B cell (primary cell): ENCODE measurements around the gene PTPRG. TPM values are rescaled to one million over a fixed set of nuclear protein-coding genes. Genes with fewer than 3 reads are reported as not detected.

Experiments used
- ATAC-seq: fragments of 200-7000 bp; cut with Tn5 transposase; one replicate; pipeline ENCODE4 v1.10.0; 2021; ENCODE audit warnings: low read depth, mild to moderate bottlenecking, moderate number of reproducible peaks, moderate library complexity
- CTCF ChIA-PET: fragments of 350-600 bp; sonication (Branson Sonifier 250); formaldehyde crosslinking; loops from one replicate; lab custom pipeline; 2021; ENCODE audit warnings: antibody characterized with exemption, inconsistent platforms; lab: Charles Lee
- POLR2A ChIA-PET: fragments of 350-600 bp; sonication (Branson Sonifier 250); formaldehyde crosslinking; loops from one replicate; lab custom pipeline; 2021; ENCODE audit warnings: antibody characterized with exemption; lab: Charles Lee
- DNase-seq: peaks from one replicate; pipeline ENCODE4 v3.0.0; 2013
- H2AFZ ChIP-seq: 2 replicates; pipeline ENCODE4 v1.6.1; 2012; ENCODE audit warnings: mild to moderate bottlenecking, low read depth, low read length; ENCODE audit not compliant: insufficient read depth, poor library complexity, severe bottlenecking
- H3K27ac ChIP-seq, 2 donors: 1 replicate in 1 of 2; 2 replicates in 1 of 2; pipeline ENCODE4 v1.5.1; 2012 to 2013; ENCODE audit warnings: low read length in 2 of 2, mild to moderate bottlenecking in 2 of 2, moderate library complexity in 1 of 2
- H3K27me3 ChIP-seq, 4 experiments: fragments of 200-600 bp in 1 of 4; sonication (generic) in 1 of 4; replicated peaks in 1 of 4; 1 replicate in 2 of 4; 2 replicates in 2 of 4; pipeline versions ENCODE4 v1.6.1 to v1.7.0; 2013 to 2016; ENCODE audit warnings: low read length in 3 of 4, mild to moderate bottlenecking in 2 of 4, mixed read lengths in 1 of 4, moderate library complexity in 1 of 4; ENCODE audit not compliant: insufficient read depth in 4 of 4, control insufficient read depth in 3 of 4; ENCODE audit errors: control extremely low read depth in 1 of 4
- H3K36me3 ChIP-seq, 2 experiments: replicated peaks in 1 of 2; 1 replicate in 1 of 2; 2 replicates in 1 of 2; pipeline versions ENCODE4 v1.6.1 to v1.7.1; 2013; ENCODE audit warnings: low read length in 1 of 2; ENCODE audit not compliant: insufficient read depth in 2 of 2, control insufficient read depth in 1 of 2; ENCODE audit errors: control extremely low read depth in 1 of 2, extremely low read depth in 1 of 2
- H3K4me1 ChIP-seq, 2 donors: fragments of 200-600 bp in 1 of 2; sonication (generic) in 1 of 2; 1 replicate in 1 of 2; 2 replicates in 1 of 2; pipeline versions ENCODE4 v1.5.1 to v1.6.1; 2013 to 2017; ENCODE audit warnings: low read length in 2 of 2; ENCODE audit not compliant: control insufficient read depth in 2 of 2, insufficient read depth in 2 of 2
- H3K4me2 ChIP-seq: replicated peaks from 2 replicates; pipeline ENCODE3; 2012; ENCODE audit warnings: mild to moderate bottlenecking, low read depth, low read length; ENCODE audit not compliant: poor library complexity, severe bottlenecking
- H3K4me3 ChIP-seq, 5 experiments: fragments of 200-600 bp in 1 of 5; sonication (generic) in 1 of 5; 1 replicate in 3 of 5; 2 replicates in 2 of 5; pipeline versions ENCODE4 v1.5.1 to v1.7.0; 2011 to 2016; ENCODE audit warnings: low read length in 4 of 5, mild to moderate bottlenecking in 4 of 5, low read depth in 2 of 5, control low read depth in 1 of 5, moderate library complexity in 1 of 5; ENCODE audit not compliant: insufficient read depth in 1 of 5; ENCODE audit errors: control extremely low read depth in 1 of 5, extremely low read depth in 1 of 5
- H3K79me2 ChIP-seq: fragments of 200-600 bp; sonication (generic); one replicate; pipeline ENCODE4 v1.6.0; 2016; ENCODE audit warnings: low read length; ENCODE audit not compliant: control insufficient read depth, insufficient read depth
- H3K9ac ChIP-seq: fragments of 200-600 bp; sonication (generic); 2 replicates; pipeline ENCODE4 v1.6.1; 2017; ENCODE audit warnings: mild to moderate bottlenecking, low read length, moderate library complexity
- H3K9me3 ChIP-seq, 3 donors: one replicate each; pipeline versions ENCODE4 v1.6.1 to v1.7.1; 2013; ENCODE audit warnings: low read length in 2 of 3; ENCODE audit not compliant: control insufficient read depth in 2 of 3, insufficient read depth in 1 of 3; ENCODE audit errors: control extremely low read depth in 1 of 3
- H4K20me1 ChIP-seq: 2 replicates; pipeline ENCODE4 v1.6.0; 2012; ENCODE audit warnings: mild to moderate bottlenecking, low read length; ENCODE audit not compliant: insufficient read depth, control insufficient read depth, poor library complexity, severe bottlenecking
- H3K27ac Mint-ChIP-seq: one replicate; pipeline ENCODE4 v1.8.0; 2021; ENCODE audit warnings: mixed read lengths
- H3K27me3 Mint-ChIP-seq: one replicate; pipeline ENCODE4 v1.8.0; 2021; ENCODE audit warnings: mixed read lengths
- H3K4me1 Mint-ChIP-seq: one replicate; pipeline ENCODE4 v1.8.0; 2021; ENCODE audit warnings: mixed read lengths
- H3K4me3 Mint-ChIP-seq: one replicate; pipeline ENCODE4 v1.8.0; 2021; ENCODE audit warnings: mixed read lengths
- H3K9me3 Mint-ChIP-seq: one replicate; pipeline ENCODE4 v1.8.0; 2022; ENCODE audit warnings: mixed read lengths; ENCODE audit not compliant: insufficient read depth
- EZH2 ChIP-seq: IDR thresholded peaks from 2 replicates; pipeline ENCODE4 v1.6.1; 2012; ENCODE audit warnings: borderline replicate concordance, low read depth, mild to moderate bottlenecking, moderate library complexity, low read length; ENCODE audit not compliant: insufficient read depth, poor library complexity, severe bottlenecking
- WGBS: methylation state at CpG from one replicate; pipeline ENCODE4 v1.1.5; 2013; ENCODE audit warnings: missing lambda C conversion rate; ENCODE audit not compliant: insufficient coverage; 5-methylcytosine and 5-hydroxymethylcytosine counted together
- intact Hi-C: fragments of 100-400 bp; cut with micrococcal nuclease; formaldehyde crosslinking; loops from one replicate; pipeline ENCODE4 v1.10.0; 2022
- polyA plus RNA-seq: library from polyadenylated mRNA; depleted of rRNA; stranded (reverse); fragments of >200 nt; gene quantifications from 2 replicates; pipeline ENCODE4 v1.2.3, GENCODE V29; 2012
- total RNA-seq, 2 donors: library from RNA; stranded (reverse); fragments of 120-200 nt in 1 of 2; gene quantifications; 1 replicate in 1 of 2; 2 replicates in 1 of 2; pipeline versions ENCODE4 v1.2.3 to v1.2.4, GENCODE V29; 2013 to 2022
- TF ChIP-seq, protein P1 (sequence below): fragments of 200-600 bp; IDR thresholded peaks from one replicate; pipeline ENCODE4 v1.8.0; 2022; ENCODE audit warnings: antibody characterized with exemption, mild to moderate bottlenecking

Gene PTPRG
- total and polyA plus RNA-seq, 2 donors (not counting 1 experiment from before 2014, with no cell fraction given) = 0.12 to 1.3 TPM

DNA sequence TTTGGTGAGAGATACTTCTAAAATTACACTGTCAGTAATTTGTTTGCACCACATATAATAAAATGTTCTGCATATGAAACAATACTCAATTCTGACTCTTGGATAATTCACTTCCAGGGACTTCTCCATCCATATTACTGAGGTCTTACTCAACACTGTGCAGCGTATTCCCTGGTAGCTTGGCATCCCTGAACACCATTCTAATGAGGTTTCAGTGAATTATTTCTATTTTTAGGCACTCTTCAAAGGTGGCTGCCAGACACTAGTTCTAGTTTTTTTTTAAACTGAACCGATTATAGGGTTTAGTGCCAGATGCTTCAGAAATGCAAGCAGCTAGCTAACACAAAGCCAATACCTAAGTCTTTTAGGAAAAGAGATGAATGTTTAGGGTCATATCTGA is 528.7 kb downstream of the PTPRG start:
- Histone ChIP-seq H3K36me3 (no peaks in the 10 kb centered on the region), H2AFZ (no peak overlapping the region), H3K9ac (no peak overlapping the region), H3K4me2 (no peak overlapping the region), H3K27ac (no peak overlapping the region), H3K4me3 (no peak overlapping the region), H3K9me3 (peaks cover 0 to 2% (median 0%) of the 10 kb centered on the region in 3 donors), H3K4me1 (no peaks in the 10 kb centered on the region), H3K79me2 (no peaks in the 10 kb centered on the region), H4K20me1 (no peaks in the 10 kb centered on the region), H3K27me3 (no peaks in the 10 kb centered on the region)
- ATAC-seq (no peak), DNase-seq (no peak)
- ChIA-PET CTCF (no interaction called here), POLR2A (no interaction called here)
- TF ChIP-seq, protein P1, sequence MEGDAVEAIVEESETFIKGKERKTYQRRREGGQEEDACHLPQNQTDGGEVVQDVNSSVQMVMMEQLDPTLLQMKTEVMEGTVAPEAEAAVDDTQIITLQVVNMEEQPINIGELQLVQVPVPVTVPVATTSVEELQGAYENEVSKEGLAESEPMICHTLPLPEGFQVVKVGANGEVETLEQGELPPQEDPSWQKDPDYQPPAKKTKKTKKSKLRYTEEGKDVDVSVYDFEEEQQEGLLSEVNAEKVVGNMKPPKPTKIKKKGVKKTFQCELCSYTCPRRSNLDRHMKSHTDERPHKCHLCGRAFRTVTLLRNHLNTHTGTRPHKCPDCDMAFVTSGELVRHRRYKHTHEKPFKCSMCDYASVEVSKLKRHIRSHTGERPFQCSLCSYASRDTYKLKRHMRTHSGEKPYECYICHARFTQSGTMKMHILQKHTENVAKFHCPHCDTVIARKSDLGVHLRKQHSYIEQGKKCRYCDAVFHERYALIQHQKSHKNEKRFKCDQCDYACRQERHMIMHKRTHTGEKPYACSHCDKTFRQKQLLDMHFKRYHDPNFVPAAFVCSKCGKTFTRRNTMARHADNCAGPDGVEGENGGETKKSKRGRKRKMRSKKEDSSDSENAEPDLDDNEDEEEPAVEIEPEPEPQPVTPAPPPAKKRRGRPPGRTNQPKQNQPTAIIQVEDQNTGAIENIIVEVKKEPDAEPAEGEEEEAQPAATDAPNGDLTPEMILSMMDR = no peak
- TF ChIP-seq EZH2 = no peak
- Mint-ChIP-seq H3K4me3 (no peak overlapping the region), H3K9me3 (no peaks in the 10 kb centered on the region), H3K27me3 (peaks cover 5% of the 10 kb centered on the region), H3K27ac (no peak overlapping the region), H3K4me1 (no peaks in the 10 kb centered on the region)
- intact Hi-C loops = no loop called here
- WGBS = 60% methylated on average over 1 of the region's 2 CpGs

DNA sequence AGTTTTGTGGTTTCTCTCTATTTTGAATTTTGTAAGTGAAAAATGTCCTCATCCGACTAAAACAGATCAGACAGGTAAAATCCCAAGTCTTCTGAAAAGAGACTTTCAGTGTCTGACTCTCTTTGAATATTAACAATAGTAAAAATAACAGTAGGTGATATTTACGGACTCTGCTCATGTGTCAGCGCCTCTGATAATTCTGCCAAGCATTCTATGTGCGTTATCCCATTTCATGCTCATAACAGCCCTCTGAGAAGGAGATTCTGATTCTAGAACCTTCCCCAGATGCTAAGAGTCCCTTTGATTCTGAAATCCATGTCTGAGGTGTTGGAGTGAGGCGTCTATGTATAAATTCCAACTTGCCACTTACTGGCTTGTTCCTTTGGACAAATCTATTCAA is 529.1 kb downstream of the PTPRG start:
- no peak overlapping the region for H3K9ac ChIP-seq
- H4K20me1 ChIP-seq = no peaks in the 10 kb centered on the region
- Mint-ChIP-seq H3K4me1 (no peaks in the 10 kb centered on the region), H3K27ac (no peak overlapping the region), H3K9me3 (no peaks in the 10 kb centered on the region), H3K27me3 (peaks cover 5% of the 10 kb centered on the region), H3K4me3 (no peak overlapping the region)
- no peaks in the 10 kb centered on the region for H3K27me3 ChIP-seq
- ChIA-PET POLR2A (no interaction called here), CTCF (no interaction called here)
- H3K36me3 ChIP-seq = no peaks in the 10 kb centered on the region
- H3K27ac ChIP-seq = no peak overlapping the region
- intact Hi-C loops = no loop called here
- DNase-seq = no peak
- H3K4me3 ChIP-seq = no peak overlapping the region
- no peak overlapping the region for H3K4me2 ChIP-seq
- H3K79me2 ChIP-seq = no peaks in the 10 kb centered on the region
- no peaks in the 10 kb centered on the region for H3K4me1 ChIP-seq
- H3K9me3 ChIP-seq = peaks cover 0 to 2% (median 0%) of the 10 kb centered on the region in 3 donors
- ATAC-seq = no peak
- no peak for TF ChIP-seq EZH2
- TF ChIP-seq, protein P1 = no peak
- no peak overlapping the region for H2AFZ ChIP-seq
- WGBS = no CpG with 5 or more reads among the region's 5 CpGs
